Colonic mucosa (tissue), 4 donors: Measurements from ENCODE around the gene ASMTL. TPM values are rescaled to one million over a fixed set of nuclear protein-coding genes. Genes with fewer than 3 reads are reported as not detected.

ENCODE experiments used
- DNase-seq: peaks from one replicate; pipeline ENCODE4 v3.0.0-alpha.2; 2020
- H3K27ac ChIP-seq: fragments of 200-600 bp; one replicate; pipeline ENCODE4 v1.8.0; 2021
- H3K27me3 ChIP-seq: fragments of 200-600 bp; one replicate; pipeline ENCODE4 v1.8.0; 2021
- H3K36me3 ChIP-seq: fragments of 200-600 bp; one replicate; pipeline ENCODE4 v1.8.0; 2021
- H3K4me1 ChIP-seq: fragments of 200-600 bp; one replicate; pipeline ENCODE4 v1.8.0; 2021; ENCODE audit warnings: mild to moderate bottlenecking
- H3K4me3 ChIP-seq: fragments of 200-600 bp; one replicate; pipeline ENCODE4 v1.8.0; 2021
- H3K9ac ChIP-seq, 2 donors: one replicate each; pipeline ENCODE4 v1.7.0; 2013; ENCODE audit warnings: control low read depth in 2 of 2, low read depth in 2 of 2, low read length in 2 of 2
- H3K9me3 ChIP-seq: fragments of 200-600 bp; one replicate; pipeline ENCODE4 v1.8.0; 2021
- intact Hi-C: fragments of 100-400 bp; cut with DNase I; formaldehyde crosslinking; loops from one replicate; pipeline ENCODE4 v1.14.1; 2022
- total RNA-seq, 2 donors: library from RNA; stranded (reverse); fragmentation: NEBNext Ultra II Directional in 1 of 2; extraction: Animal tissue kit (Norgen Biotek cat#: 25700) in 1 of 2; gene quantifications; one replicate each; pipeline ENCODE4 v1.2.1, GENCODE V29; 2021
- TF ChIP-seq, protein P1 (sequence below): fragments of 200-600 bp; IDR thresholded peaks from one replicate; pipeline ENCODE4 v1.8.0; 2022; ENCODE audit warnings: antibody characterized with exemption, mild to moderate bottlenecking
- donor health status: healthy.
- donor health status: DM: no; HTN: no; CAD: no.
- donor health status: DM: no; HTN: no; CAD: no.

Gene ASMTL
- total RNA-seq, 2 donors from 2014 or later = 17.4 to 21.6 TPM

DNA sequence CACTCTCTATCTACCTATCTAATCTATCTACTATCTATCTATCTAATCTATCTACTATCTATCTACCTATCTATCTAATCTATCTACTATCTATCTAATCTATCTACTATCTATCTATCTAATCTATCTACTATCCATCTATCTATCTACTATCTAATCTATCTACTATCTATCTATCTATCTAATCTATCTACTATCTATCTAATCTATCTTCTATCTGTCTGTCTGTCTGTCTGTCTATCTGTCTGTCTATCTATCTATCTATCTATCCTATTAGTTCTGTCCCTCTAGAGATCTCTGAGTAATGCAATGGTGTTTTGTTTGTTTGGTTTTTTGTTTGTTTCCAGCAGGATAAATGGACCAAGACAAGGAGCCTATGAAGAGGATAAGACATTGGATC lies 9.4 kb upstream of the ASMTL start:
- no peaks in the 10 kb centered on the region for H3K9me3 ChIP-seq
- no peak for DNase-seq
- no peaks in the 10 kb centered on the region for H3K36me3 ChIP-seq
- TF ChIP-seq, protein P1, sequence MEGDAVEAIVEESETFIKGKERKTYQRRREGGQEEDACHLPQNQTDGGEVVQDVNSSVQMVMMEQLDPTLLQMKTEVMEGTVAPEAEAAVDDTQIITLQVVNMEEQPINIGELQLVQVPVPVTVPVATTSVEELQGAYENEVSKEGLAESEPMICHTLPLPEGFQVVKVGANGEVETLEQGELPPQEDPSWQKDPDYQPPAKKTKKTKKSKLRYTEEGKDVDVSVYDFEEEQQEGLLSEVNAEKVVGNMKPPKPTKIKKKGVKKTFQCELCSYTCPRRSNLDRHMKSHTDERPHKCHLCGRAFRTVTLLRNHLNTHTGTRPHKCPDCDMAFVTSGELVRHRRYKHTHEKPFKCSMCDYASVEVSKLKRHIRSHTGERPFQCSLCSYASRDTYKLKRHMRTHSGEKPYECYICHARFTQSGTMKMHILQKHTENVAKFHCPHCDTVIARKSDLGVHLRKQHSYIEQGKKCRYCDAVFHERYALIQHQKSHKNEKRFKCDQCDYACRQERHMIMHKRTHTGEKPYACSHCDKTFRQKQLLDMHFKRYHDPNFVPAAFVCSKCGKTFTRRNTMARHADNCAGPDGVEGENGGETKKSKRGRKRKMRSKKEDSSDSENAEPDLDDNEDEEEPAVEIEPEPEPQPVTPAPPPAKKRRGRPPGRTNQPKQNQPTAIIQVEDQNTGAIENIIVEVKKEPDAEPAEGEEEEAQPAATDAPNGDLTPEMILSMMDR = no peak
- intact Hi-C loops = no loop called here
- no peak overlapping the region for H3K9ac ChIP-seq
- H3K27me3 ChIP-seq = peaks cover 3% of the 10 kb centered on the region
- H3K4me3 ChIP-seq = no peak overlapping the region
- H3K4me1 ChIP-seq = no peaks in the 10 kb centered on the region
- H3K27ac ChIP-seq = no peak overlapping the region

DNA sequence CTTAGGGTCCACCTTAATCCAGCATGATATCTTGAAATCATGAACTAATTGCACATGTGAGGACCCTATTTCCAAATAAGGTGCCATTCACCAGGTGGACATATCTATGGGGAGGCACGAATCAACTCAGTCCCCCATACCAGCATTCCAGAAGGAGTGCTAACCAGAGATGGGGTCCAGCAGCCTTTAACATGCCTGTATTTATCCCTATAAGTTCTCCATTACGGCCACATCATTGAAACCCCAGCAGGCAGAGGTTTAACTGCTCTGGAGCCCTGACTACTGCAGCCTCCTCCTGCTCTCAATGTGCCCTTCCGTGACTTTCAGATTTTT lies 3.2 kb upstream of the ASMTL start:
- no peaks in the 10 kb centered on the region for H3K9me3 ChIP-seq
- no peaks in the 10 kb centered on the region for H3K4me1 ChIP-seq
- DNase-seq = no peak
- no peaks in the 10 kb centered on the region for H3K27me3 ChIP-seq
- no peaks in the 10 kb centered on the region for H3K36me3 ChIP-seq
- no peak overlapping the region for H3K27ac ChIP-seq
- H3K4me3 ChIP-seq = no peak overlapping the region
- intact Hi-C loops = loop anchor here (5.0 to 10.0 kb wide), 2 partner anchors 136 to 1149 kb away; partner anchors contain the start of gene AKAP17A
- no peak overlapping the region for H3K9ac ChIP-seq
- TF ChIP-seq, protein P1 = no peak

DNA sequence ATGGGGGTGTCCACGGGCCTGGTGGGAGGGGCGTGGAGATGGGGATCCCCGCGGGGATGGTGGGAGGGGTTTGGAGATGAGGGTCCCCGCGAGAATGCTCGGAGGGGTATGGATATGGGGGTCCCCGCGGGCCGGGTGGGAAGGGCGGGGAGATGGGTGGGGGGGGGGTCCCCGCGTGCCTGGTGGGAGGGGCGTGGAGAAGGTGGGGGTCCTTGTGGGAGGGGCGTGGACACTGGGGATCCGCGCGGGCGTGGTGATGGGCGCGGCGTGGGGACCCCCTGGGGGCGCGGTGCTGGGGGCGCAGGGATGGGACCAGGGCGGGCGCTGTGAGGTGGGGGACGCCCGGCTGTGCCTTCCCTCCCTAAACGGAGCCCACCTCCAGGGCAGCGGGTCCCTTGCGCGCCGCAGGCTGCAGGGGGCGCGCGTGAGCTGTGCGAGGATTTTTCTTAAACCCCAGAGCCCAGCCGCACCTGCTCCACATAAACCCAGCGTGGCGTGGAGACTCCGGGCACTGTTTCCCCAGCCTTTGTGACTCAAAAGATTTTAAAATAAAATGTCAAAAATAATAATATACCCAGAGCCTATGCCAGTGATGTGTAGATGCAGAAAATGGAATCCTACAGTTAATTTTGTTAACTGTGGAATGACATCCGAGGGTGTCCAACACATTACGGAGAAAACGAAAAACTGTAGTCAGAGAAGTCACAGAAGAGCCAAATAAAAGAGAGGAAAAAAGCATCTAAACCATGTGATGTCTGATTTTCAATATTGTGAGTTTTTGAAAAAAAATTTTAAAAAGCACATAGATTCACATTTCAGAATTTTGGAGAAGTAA lies 1.5 kb upstream of the ASMTL start:
- no peaks in the 10 kb centered on the region for H3K9me3 ChIP-seq
- H3K27ac ChIP-seq = no peak overlapping the region
- TF ChIP-seq, protein P1 = peak; percentile 97
- no peak overlapping the region for H3K9ac ChIP-seq
- peak overlapping the region; percentile 31 for H3K4me3 ChIP-seq
- no peaks in the 10 kb centered on the region for H3K4me1 ChIP-seq
- intact Hi-C loops = loop anchor here (5.0 to 10.0 kb wide), 2 partner anchors 72 to 1151 kb away; no protein-coding TSS in a partner anchor
- H3K36me3 ChIP-seq = no peaks in the 10 kb centered on the region
- H3K27me3 ChIP-seq = no peaks in the 10 kb centered on the region
- peak; percentile 92 for DNase-seq

DNA sequence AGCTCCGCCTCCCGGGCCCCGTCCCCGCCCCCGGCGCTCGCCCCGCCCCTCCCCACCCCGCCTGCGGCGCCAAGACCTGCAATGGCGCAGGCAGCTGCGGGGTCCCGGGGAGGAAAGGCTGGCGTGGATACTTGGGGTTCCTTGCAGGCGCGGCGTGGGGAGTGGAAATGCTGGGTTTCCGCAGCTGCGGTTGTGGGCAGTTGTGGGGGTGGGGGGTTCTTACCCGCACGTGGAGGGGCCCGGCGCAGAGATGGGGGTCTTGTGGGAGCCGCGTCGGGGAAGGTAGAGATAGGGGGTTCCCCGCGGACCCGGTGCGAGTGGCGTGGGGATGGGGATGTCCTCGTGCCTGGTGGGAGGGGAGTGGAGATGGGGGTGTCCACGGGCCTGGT lies 680 bp upstream of the ASMTL start:
- Histone ChIP-seq H3K4me1 (no peaks in the 10 kb centered on the region), H3K27ac (peak overlapping the region; percentile 64), H3K36me3 (no peaks in the 10 kb centered on the region), H3K9me3 (no peaks in the 10 kb centered on the region), H3K4me3 (peak overlapping the region; percentile 31), H3K27me3 (no peaks in the 10 kb centered on the region), H3K9ac (peak overlapping the region in 1 of 2 donors; percentile 73)
- intact Hi-C loops = loop anchor here (5.0 to 10.0 kb wide), 2 partner anchors 71 to 1151 kb away; no protein-coding TSS in a partner anchor
- TF ChIP-seq, protein P1 = no peak
- no peak for DNase-seq

DNA sequence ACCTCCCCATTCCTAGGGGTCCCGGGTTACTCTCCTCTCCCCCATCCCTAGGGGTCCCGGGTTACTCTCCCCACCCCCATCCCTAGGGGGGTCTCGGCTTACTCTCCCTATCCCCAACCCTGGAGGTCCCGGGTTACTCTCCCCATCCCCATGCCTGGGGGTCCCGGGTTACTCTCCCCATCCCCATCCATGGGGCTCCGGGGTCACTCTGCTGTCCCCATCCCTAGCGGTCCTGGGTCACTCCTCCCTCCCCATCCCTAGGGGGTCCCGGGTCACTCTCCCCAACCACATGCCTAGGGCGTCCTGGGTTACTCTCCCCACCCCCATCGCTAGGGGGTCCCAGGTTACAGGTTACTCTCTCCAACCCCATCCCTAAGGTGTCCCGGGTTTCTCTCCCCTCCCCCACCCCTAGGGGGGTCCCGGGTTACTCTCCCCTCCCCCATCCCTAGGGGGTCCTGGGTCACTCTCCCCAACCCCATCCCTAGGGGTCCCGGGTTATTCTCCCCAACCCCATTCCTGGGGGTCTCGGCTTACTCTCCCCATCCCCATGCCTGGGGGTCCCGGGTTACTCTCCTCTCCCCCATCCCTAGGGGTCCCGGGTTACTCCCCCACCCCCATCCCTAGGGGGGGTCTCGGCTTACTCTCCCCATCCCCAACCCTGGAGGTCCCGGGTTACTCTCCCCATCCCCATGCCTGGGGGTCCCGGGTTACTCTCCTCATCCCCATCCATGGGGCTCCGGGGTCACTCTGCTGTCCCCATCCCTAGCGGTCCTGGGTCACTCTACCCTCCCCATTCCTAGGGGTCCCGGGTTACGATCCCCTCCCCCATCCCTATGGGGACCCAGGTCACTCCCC lies 821 bp downstream of the ASMTL start:
- TF ChIP-seq, protein P1 = no peak
- Histone ChIP-seq H3K4me1 (no peaks in the 10 kb centered on the region), H3K36me3 (no peaks in the 10 kb centered on the region), H3K9me3 (no peaks in the 10 kb centered on the region), H3K9ac (peak overlapping the region; percentile 82 to 87), H3K27me3 (no peaks in the 10 kb centered on the region), H3K4me3 (peak overlapping the region; percentile 77), H3K27ac (peak overlapping the region; percentile 61)
- intact Hi-C loops = loop anchor here (5.0 to 10.0 kb wide), 2 partner anchors 70 to 1153 kb away; no protein-coding TSS in a partner anchor
- peak; percentile 42 for DNase-seq
